ENCODE measurements around the gene NPLOC4. TPM values are rescaled to one million over a fixed set of nuclear protein-coding genes. Genes with fewer than 3 reads are reported as not detected.

The NPLOC4 gene
- total and polyA plus RNA-seq, 2 donors (not counting 1 experiment from before 2014, with no cell fraction given) = 51.0 to 62.5 TPM

DNA sequence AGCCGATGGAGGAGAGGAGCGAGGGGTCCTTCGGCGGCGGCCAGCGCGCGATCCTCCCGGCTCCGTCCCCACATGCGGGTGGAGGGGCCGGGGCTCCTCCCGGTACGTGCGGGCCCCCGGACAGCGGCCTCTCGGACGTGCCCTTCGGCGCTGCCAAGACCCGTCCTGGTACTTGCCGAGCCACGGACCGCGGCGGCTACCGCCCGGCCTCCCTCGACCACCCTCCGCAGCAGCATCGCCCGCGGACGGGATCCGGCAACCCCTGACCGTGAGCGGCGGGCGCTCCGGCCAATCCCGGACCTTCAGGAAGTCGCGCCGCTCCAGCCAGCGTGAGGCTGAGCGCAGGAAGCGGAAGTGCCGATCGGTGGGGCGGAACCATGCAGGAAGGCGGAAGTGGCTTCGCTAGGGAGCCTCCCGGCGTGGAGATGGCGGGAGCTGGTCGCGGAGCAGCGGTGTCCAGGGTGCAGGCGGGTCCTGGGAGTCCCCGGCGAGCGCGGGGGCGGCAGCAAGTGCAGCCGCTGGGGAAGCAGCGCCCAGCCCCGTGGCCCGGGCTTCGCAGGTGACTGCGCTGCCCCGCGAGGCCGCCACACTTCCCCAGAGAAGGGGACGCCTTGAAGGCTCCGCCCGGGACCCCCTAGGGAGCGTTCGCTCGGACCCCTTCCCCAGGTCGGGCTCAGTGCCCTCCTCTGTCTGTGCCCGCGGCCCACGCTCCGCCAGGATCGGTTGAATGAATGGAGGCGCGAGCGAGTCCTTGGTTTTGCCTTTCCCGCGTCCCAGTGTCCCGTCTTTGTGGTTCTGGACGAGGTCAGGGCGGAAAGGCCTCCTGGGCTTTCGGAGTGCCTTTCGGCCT, 29.7 kb upstream of the NPLOC4 start, which contains the start of the genes CCDC137 and OXLD1:
Gene CCDC137, plus strand, starts transcription at position 396 of the 850 bp plus-strand sequence. Its CDS starts 30 bp downstream, at position 426.
Gene OXLD1, minus strand, starts transcription at position 264 of the 850 bp plus-strand sequence. Its CDS starts 28 bp downstream, at position 236.
- Histone ChIP-seq H3K36me3 (ENCODE audit: control insufficient read depth, insufficient read depth, low read length) (peaks cover 22% of the 10 kb centered on the region), H3K27me3 (ENCODE audit: control insufficient read depth, insufficient read depth, low read length) (no peaks in the 10 kb centered on the region), H4K20me1 (ENCODE audit: control insufficient read depth, extremely low read depth, insufficient read depth, low read length) (no peaks in the 10 kb centered on the region)

DNA sequence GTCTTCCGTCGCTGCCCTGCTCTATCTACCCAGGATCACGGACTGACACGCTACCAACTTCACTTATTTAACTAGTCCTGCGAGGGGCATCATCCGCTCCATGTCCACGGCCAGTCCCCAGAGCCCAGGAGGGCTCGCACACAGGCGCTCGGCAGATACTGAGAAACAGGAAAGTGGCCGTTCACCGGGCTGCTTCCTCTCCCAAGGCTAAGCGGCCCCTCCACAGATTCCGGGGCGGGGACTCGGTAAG, 29.1 kb upstream of the NPLOC4 start:
- no peaks in the 10 kb centered on the region for H4K20me1 ChIP-seq (ENCODE audit: control insufficient read depth, extremely low read depth, insufficient read depth, low read length)
- TF ChIP-seq EZH2 (IDR thresholded peaks at IDR 0.05; ENCODE audit: low read length, missing control alignments) (no peak), CTCF (conservative IDR thresholded peaks at IDR 0.05 in 1 of 2, IDR thresholded peaks at IDR 0.05 in 1 of 2; ENCODE audit: low read depth in 1 of 2, low read length in 2 of 2) (no peak)
- peak overlapping the region; percentile 90 for H3K27ac ChIP-seq (ENCODE audit: insufficient read depth, low read length)
- H3K9me3 ChIP-seq (ENCODE audit: control insufficient read depth, insufficient read depth, low read depth, low read length) = no peaks in the 10 kb centered on the region
- H3K4me3 ChIP-seq (replicated peaks in 1 of 4; ENCODE audit: control extremely low read depth in 1 of 4, insufficient read depth in 1 of 4, low read depth in 3 of 4, low read length in 4 of 4) = peak overlapping the region; percentile 66 to 98 (median 92)
- H3K4me1 ChIP-seq (ENCODE audit: control insufficient read depth, extremely low read depth, insufficient read depth, low read length) = peaks cover 9% of the 10 kb centered on the region
- H2AFZ ChIP-seq (ENCODE audit: low read length) = peak overlapping the region; percentile 76
- peak in 1 of 2 donors; percentile 22 for DNase-seq (ENCODE audit: low read depth in 2 of 2)
- H3K27me3 ChIP-seq (ENCODE audit: control insufficient read depth, insufficient read depth, low read length) = no peaks in the 10 kb centered on the region
- H3K4me2 ChIP-seq (ENCODE audit: extremely low read depth, insufficient read depth, low read length) = peak overlapping the region; percentile 100
- H3K79me2 ChIP-seq (ENCODE audit: control insufficient read depth, insufficient read depth, low read length) = peaks cover 27% of the 10 kb centered on the region
- peak overlapping the region; percentile 91 for H3K9ac ChIP-seq (ENCODE audit: insufficient read depth, low read length)
- peaks cover 17% of the 10 kb centered on the region for H3K36me3 ChIP-seq (ENCODE audit: control insufficient read depth, insufficient read depth, low read length)

More for the DNA sequence above, 29.7 kb upstream of the NPLOC4 start, which contains the start of the genes CCDC137 and OXLD1:
- peak; percentile 96 to 97 for DNase-seq (ENCODE audit: low read depth in 2 of 2)
- peak within 1 kb of the TSS; percentile 76 for H2AFZ ChIP-seq (ENCODE audit: low read length)
- peak within 1 kb of the TSS; percentile 90 for H3K27ac ChIP-seq (ENCODE audit: insufficient read depth, low read length)
- TF ChIP-seq CTCF (conservative IDR thresholded peaks at IDR 0.05 in 1 of 2, IDR thresholded peaks at IDR 0.05 in 1 of 2; ENCODE audit: low read depth in 1 of 2, low read length in 2 of 2) (no peak), EZH2 (IDR thresholded peaks at IDR 0.05; ENCODE audit: low read length, missing control alignments) (no peak)
- H3K4me2 ChIP-seq (ENCODE audit: extremely low read depth, insufficient read depth, low read length) = peak within 1 kb of the TSS; percentile 100
- peak within 1 kb of the TSS; percentile 66 to 98 (median 92) for H3K4me3 ChIP-seq (replicated peaks in 1 of 4; ENCODE audit: control extremely low read depth in 1 of 4, insufficient read depth in 1 of 4, low read depth in 3 of 4, low read length in 4 of 4)
- H3K79me2 ChIP-seq (ENCODE audit: control insufficient read depth, insufficient read depth, low read length) = peaks cover 27% of the 10 kb centered on the region
- H3K9me3 ChIP-seq (ENCODE audit: control insufficient read depth, insufficient read depth, low read depth, low read length) = no peaks in the 10 kb centered on the region
- H3K4me1 ChIP-seq (ENCODE audit: control insufficient read depth, extremely low read depth, insufficient read depth, low read length) = peaks cover 9% of the 10 kb centered on the region
- peak within 1 kb of the TSS; percentile 91 for H3K9ac ChIP-seq (ENCODE audit: insufficient read depth, low read length)

DNA sequence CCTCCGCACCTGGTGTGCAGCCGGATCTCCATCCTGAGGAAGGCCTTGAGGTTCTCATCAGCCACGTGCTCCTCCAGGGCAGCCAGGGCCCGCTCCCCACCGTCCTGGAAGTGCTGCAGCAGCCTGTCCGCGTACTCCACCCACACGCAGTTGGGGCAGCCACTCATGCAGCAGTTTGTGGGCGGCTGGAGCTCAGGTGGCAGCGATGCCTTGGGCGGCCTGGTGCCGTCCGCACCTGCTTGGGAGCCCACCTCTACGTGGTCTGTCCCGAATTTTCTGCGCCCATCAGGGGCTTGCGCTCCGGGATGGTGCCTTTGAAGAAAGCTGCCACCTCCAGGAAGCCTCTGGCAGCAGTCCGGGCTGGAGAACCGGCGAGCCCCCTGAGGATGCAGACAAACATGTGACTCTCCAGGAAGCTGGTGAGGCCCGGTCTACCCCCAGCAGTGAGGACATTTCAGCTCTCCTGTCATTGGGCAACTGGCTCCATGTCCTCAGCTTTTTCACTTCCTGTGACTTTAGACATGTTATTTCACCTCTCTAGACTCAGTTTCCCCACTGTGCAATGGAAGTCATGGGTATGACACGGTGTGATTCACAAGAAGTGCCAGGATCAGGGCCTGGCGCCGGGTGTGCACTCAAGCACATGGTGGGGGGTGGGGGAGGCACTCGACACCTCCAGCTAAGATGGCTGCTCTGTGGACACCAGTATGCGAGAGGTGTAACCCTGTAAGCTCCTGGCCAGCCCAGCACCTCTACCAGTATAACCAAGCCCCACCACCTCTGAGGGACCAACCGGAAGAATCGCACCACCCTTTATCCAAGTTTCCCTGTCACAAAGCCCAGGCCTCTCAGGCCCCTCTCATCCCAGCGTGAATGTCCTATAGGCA, 28.5 kb upstream of the NPLOC4 start:
- Histone ChIP-seq H3K79me2 (ENCODE audit: control insufficient read depth, insufficient read depth, low read length) (peaks cover 27% of the 10 kb centered on the region), H3K4me2 (ENCODE audit: extremely low read depth, insufficient read depth, low read length) (peak overlapping the region; percentile 100), H3K27me3 (ENCODE audit: control insufficient read depth, insufficient read depth, low read length) (no peaks in the 10 kb centered on the region), H4K20me1 (ENCODE audit: control insufficient read depth, extremely low read depth, insufficient read depth, low read length) (no peaks in the 10 kb centered on the region), H3K9me3 (ENCODE audit: control insufficient read depth, insufficient read depth, low read depth, low read length) (no peaks in the 10 kb centered on the region), H3K27ac (ENCODE audit: insufficient read depth, low read length) (peak overlapping the region; percentile 90), H3K36me3 (ENCODE audit: control insufficient read depth, insufficient read depth, low read length) (peaks cover 16% of the 10 kb centered on the region), H3K4me1 (ENCODE audit: control insufficient read depth, extremely low read depth, insufficient read depth, low read length) (peaks cover 9% of the 10 kb centered on the region), H3K9ac (ENCODE audit: insufficient read depth, low read length) (peak overlapping the region; percentile 91), H2AFZ (ENCODE audit: low read length) (peak overlapping the region; percentile 76), H3K4me3 (replicated peaks in 1 of 4; ENCODE audit: control extremely low read depth in 1 of 4, insufficient read depth in 1 of 4, low read depth in 3 of 4, low read length in 4 of 4) (peak overlapping the region; percentile 66 to 98 (median 92))
- DNase-seq (ENCODE audit: low read depth in 2 of 2) = peak; percentile 21 to 23
- TF ChIP-seq CTCF (conservative IDR thresholded peaks at IDR 0.05 in 1 of 2, IDR thresholded peaks at IDR 0.05 in 1 of 2; ENCODE audit: low read depth in 1 of 2, low read length in 2 of 2) (no peak), EZH2 (IDR thresholded peaks at IDR 0.05; ENCODE audit: low read length, missing control alignments) (no peak)

Data from fibroblast of lung (primary cell).